Small intestine (tissue), 7 donors: ENCODE data around the gene MAP2K7. TPM values are rescaled to one million over a fixed set of nuclear protein-coding genes. Genes with fewer than 3 reads are reported as not detected.
"Not testable (repeated sequence)": the region's sequence is repeated elsewhere in the genome, so short reads cannot be mapped to it uniquely, and the experiment has no call there.

Source experiments
- DNase-seq, 2 donors: peaks; one replicate each; pipeline versions ENCODE4 v3.0.0 to v3.0.0-alpha.2; 2013
- FAIRE-seq: peaks from 2 replicates; lab custom pipeline; 2012; peaks lifted over from hg19 to GRCh38; lab: Jason Lieb, UNC
- H3K27ac ChIP-seq, 3 donors: one replicate each; pipeline ENCODE4 v1.5.1; 2013; ENCODE audit warnings: low read length in 2 of 3, mild to moderate bottlenecking in 2 of 3, control low read depth in 1 of 3, inconsistent platforms in 1 of 3, low read depth in 1 of 3, moderate library complexity in 1 of 3
- H3K27me3 ChIP-seq, 3 donors: one replicate each; pipeline ENCODE4 v1.6.1; 2013; ENCODE audit warnings: low read length in 3 of 3, inconsistent platforms in 1 of 3; ENCODE audit not compliant: control insufficient read depth in 3 of 3, insufficient read depth in 3 of 3
- H3K36me3 ChIP-seq, 3 donors: one replicate each; pipeline ENCODE4 v1.6.1; 2013; ENCODE audit warnings: low read length in 3 of 3, inconsistent platforms in 1 of 3, low read depth in 1 of 3, mild to moderate bottlenecking in 1 of 3, moderate library complexity in 1 of 3; ENCODE audit not compliant: control insufficient read depth in 3 of 3, insufficient read depth in 2 of 3
- H3K4me1 ChIP-seq, 3 donors: one replicate each; pipeline ENCODE4 v1.6.1; 2013; ENCODE audit warnings: low read length in 2 of 3, inconsistent platforms in 1 of 3, low read depth in 1 of 3, mild to moderate bottlenecking in 1 of 3, moderate library complexity in 1 of 3; ENCODE audit not compliant: control insufficient read depth in 3 of 3, insufficient read depth in 2 of 3
- H3K4me3 ChIP-seq, 3 donors: one replicate each; pipeline ENCODE4 v1.5.1; 2013; ENCODE audit warnings: low read length in 3 of 3, control low read depth in 1 of 3, inconsistent platforms in 1 of 3, low read depth in 1 of 3, mild to moderate bottlenecking in 1 of 3, moderate library complexity in 1 of 3
- H3K9me3 ChIP-seq, 2 donors: one replicate each; pipeline ENCODE4 v1.6.1; 2013; ENCODE audit warnings: low read depth in 1 of 2, low read length in 1 of 2; ENCODE audit not compliant: control insufficient read depth in 2 of 2, insufficient read depth in 1 of 2
- WGBS, 3 donors: extraction: QIAGEN DNeasy Blood & Tissue Kit; methylation state at CpG; one replicate each; pipeline ENCODE4 v1.1.7; 2013; 5-methylcytosine and 5-hydroxymethylcytosine counted together
- polyA plus RNA-seq, 4 donors: library from polyadenylated mRNA; stranded (reverse) in 3 of 4; unstranded in 1 of 4; fragments of 200-250 nt in 3 of 4; fragments of 120-200 nt in 1 of 4; gene quantifications; one replicate each; pipeline versions ENCODE4 v1.2.1 to v1.2.3, GENCODE V29; 2013
- donor health status: healthy with polysubstance abuse.
- donor health status: control.
- donor health status: control.
- donor health status: Bipolar disorder and iron deficiency.
- donor health status: healthy.

The MAP2K7 gene
- polyA plus RNA-seq, 4 donors = 17.3 to 27.5 (median 21.6) TPM

GRCh38 chr19:7859087-7859486, 44.6 kb upstream of the MAP2K7 start:
- WGBS, 3 donors = 95 to 97% (median 97%) methylated on average over 8 of the region's 8 CpGs
- peaks cover 7 to 43% (median 10%) of the 10 kb centered on the region in 3 donors for H3K27me3 ChIP-seq
- not testable (repeated sequence) for FAIRE-seq

DNA sequence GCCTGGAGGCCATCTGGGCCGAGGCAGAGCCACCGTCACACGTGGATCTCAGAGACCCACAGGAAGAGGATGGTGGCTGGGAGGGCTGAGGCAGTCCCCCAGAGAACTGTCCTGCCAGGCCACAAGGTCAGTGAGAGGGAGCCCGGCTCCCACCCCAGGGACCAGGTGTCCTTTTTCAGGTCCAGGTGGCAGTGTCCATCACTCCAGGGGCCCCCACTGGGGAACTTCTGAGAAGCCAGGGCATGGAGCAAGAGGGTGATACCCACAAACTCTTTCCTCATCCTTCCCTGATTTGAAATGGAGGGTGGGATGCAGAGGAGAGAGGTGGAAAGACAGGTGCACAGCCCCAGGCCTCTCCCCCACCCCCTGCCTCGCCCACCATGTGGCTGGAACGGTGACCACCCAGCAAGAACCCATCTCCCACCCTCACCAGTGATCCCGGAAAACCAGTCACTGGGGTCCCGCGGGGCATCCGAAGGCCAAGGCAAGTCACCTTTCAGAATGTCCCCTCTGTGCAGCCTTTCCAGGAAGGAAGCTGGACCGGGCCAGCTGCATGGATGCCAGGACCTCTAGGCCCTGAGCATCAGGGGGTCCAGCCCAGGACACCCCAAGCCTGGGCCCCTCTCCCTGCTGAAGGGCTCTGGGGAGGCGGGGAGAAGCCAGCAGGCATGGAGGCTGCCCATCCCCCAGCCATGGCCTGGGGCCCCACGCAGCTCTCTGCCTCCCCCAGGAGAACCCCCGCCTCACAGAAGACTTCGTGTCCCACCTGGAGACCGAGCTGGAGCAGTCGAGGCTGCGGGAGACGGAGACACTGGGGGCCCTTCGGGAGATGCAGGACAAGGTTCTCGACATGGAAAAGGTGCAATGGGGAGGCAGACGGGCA, 43.6 kb upstream of the MAP2K7 start:
- peaks cover 0 to 12% (median 0%) of the 10 kb centered on the region in 3 donors for H3K36me3 ChIP-seq
- no peak for FAIRE-seq

More at GRCh38 chr19:7859087-7859486, 44.6 kb upstream of the MAP2K7 start:
- DNase-seq, H3K27ac ChIP-seq, H3K9me3 ChIP-seq, H3K4me3 ChIP-seq: not testable (repeated sequence)
- Histone ChIP-seq H3K4me1 (peaks cover 0 to 28% (median 8%) of the 10 kb centered on the region in 3 donors), H3K36me3 (peaks cover 0 to 12% (median 0%) of the 10 kb centered on the region in 3 donors)

DNA sequence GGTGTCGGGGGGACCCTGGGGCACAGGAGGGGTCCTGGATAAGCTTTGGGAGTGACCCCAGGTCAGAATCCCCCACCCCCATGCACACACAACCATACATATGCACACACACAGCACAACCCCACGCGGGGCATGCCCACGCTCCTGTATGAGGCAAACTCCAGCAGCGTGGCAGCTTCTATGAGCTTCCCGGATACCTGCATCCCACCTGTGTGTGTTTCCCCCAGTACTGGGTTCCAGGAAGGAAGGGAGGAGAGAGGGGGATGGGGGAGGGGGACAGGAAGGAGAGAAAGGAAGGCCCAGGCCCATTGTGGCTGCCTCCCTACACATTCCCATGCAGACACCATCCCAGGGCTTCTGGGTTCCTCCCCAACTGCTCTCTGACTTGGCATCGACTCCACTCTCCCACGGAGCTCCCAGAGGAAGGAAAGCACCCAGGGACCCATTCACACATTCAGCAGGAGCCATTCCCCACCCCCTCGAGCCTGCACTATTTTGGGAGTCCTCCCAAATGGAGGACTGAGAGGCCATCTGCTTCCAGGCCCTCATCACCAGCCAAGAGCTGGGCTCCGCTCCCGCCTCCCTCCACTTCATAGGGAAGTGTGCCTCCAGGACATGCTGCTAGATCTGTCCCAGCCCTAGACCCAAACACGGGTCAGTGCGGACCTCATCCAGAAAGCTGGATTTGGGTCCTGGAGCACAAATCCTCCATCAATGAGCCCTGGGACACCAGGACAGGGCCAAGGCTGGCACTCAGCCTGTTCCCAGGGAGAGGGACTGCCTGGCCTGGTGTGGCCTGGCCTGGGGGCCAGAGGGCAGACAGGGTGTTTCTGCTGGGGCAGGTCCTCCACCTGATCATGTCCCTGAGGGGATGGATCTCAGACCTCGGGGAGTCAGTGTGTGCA, 42.7 kb upstream of the MAP2K7 start:
- H3K27ac ChIP-seq = no peak overlapping the region
- peaks cover 0 to 12% (median 0%) of the 10 kb centered on the region in 3 donors for H3K36me3 ChIP-seq
- DNase-seq = no peak
- H3K4me1 ChIP-seq = peaks cover 0 to 28% (median 8%) of the 10 kb centered on the region in 3 donors
- 80 to 87% (median 83%) methylated on average over 13 to 14 of the region's 14 CpGs for whole genome bisulfite sequencing, 3 donors
- peaks cover 10 to 62% (median 16%) of the 10 kb centered on the region in 3 donors for H3K27me3 ChIP-seq
- H3K9me3 ChIP-seq = no peaks in the 10 kb centered on the region
- H3K4me3 ChIP-seq = no peak overlapping the region
- FAIRE-seq = no peak

More for the DNA sequence above, 43.6 kb upstream of the MAP2K7 start:
- no peaks in the 10 kb centered on the region for H3K9me3 ChIP-seq
- DNase-seq = no peak
- no peak overlapping the region for H3K4me3 ChIP-seq
- peaks cover 10 to 53% (median 12%) of the 10 kb centered on the region in 3 donors for H3K27me3 ChIP-seq
- no peak overlapping the region for H3K27ac ChIP-seq
- WGBS, 3 donors = 85 to 91% (median 89%) methylated on average over 21 to 22 of the region's 22 CpGs
- peaks cover 0 to 28% (median 8%) of the 10 kb centered on the region in 3 donors for H3K4me1 ChIP-seq

GRCh38 chr19:7861619-7862412, 41.9 kb upstream of the MAP2K7 start:
- 22 to 25% (median 24%) methylated on average over 56 to 63 of the region's 63 CpGs for WGBS, 3 donors

GRCh38 chr19:7862413-7862951, 41.2 kb upstream of the MAP2K7 start:
- Histone ChIP-seq H3K4me3 (peak overlapping the region in 2 of 3 donors; percentile 27 to 34), H3K9me3 (no peaks in the 10 kb centered on the region), H3K27me3 (peaks cover 10 to 76% (median 14%) of the 10 kb centered on the region in 3 donors), H3K27ac (no peak overlapping the region), H3K36me3 (peaks cover 0 to 12% (median 0%) of the 10 kb centered on the region in 3 donors), H3K4me1 (peaks cover 0 to 28% (median 8%) of the 10 kb centered on the region in 3 donors)
- FAIRE-seq = no peak
- peak; percentile 63 to 81 for DNase-seq
- WGBS, 3 donors = 0 to 4% (median 4%) methylated on average over 20 to 66 of the region's 67 CpGs

More at GRCh38 chr19:7861619-7862412, 41.9 kb upstream of the MAP2K7 start:
- no peaks in the 10 kb centered on the region for H3K9me3 ChIP-seq
- no peak overlapping the region for H3K27ac ChIP-seq
- peak overlapping the region in 2 of 3 donors; percentile 27 to 34 for H3K4me3 ChIP-seq
- peaks cover 0 to 12% (median 0%) of the 10 kb centered on the region in 3 donors for H3K36me3 ChIP-seq
- H3K27me3 ChIP-seq = peaks cover 10 to 70% (median 16%) of the 10 kb centered on the region in 3 donors
- no peak for FAIRE-seq
- no peak for DNase-seq
- peaks cover 0 to 28% (median 8%) of the 10 kb centered on the region in 3 donors for H3K4me1 ChIP-seq

DNA sequence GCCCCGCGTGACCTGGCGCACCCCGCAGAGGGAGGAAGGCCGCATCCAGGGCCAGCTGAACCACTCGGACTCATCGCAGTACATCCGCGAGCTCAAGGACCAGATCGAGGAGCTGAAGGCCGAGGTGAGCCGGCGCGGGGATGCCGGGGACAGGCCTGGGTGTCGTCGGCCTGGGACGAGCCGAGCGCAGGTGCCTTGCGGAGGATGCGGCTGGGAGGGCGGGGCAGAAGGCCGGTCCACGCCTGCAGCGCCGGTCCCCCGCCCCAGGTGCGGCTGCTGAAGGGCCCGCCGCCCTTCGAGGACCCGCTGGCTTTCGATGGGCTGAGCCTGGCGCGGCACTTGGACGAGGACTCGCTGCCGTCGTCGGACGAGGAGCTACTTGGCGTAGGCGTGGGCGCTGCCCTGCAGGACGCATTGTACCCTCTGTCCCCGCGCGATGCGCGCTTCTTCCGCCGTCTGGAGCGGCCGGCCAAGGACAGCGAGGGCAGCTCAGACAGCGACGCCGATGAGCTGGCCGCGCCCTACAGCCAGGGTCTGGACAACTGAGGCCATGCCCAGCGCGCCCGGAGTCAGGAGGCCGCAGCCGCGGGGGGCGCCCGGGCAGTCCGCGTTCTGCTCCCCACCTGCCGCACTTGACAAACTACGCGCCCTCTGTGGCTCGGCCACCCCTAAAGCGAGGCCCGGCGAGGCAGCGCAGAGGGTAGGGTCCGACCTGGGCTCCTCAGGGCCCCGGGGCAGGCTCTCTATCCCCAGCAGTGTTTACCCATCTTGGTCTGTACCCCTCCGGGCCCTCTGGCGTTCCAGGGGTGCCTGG, 40.3 kb upstream of the MAP2K7 start:
- Histone ChIP-seq H3K27ac (no peak overlapping the region), H3K4me3 (peak overlapping the region in 1 of 3 donors; percentile 27), H3K9me3 (no peaks in the 10 kb centered on the region), H3K4me1 (peaks cover 1 to 21% (median 8%) of the 10 kb centered on the region in 3 donors), H3K36me3 (peaks cover 0 to 12% (median 0%) of the 10 kb centered on the region in 3 donors), H3K27me3 (peaks cover 10 to 77% (median 14%) of the 10 kb centered on the region in 3 donors)
- WGBS, 3 donors = 20 to 49% (median 47%) methylated on average over 68 to 83 of the region's 83 CpGs
- DNase-seq (peak in 1 of 2 donors; percentile 45), FAIRE-seq (no peak)
